DMS79 treated with DMSO at 0.1 percent for 48 hours (cell line): Measurements from ENCODE around the gene RPS28.
A peak's percentile ranks its signal among the peaks of the same experiment; 100 is the strongest.
"Not testable (repeated sequence)": the region's sequence is repeated elsewhere in the genome, so short reads cannot be mapped to it uniquely, and the experiment has no call there.

Experiments used
- DNase-seq: peaks from one replicate; lab custom pipeline; 2025; lab: John Stamatoyannopoulos, UW

RPS28 gene

GRCh38 chr19:8342684-8343482 lies 21.6 kb downstream of the RPS28 start, which contains the start of gene KANK3:
TSS of gene KANK3 (minus strand) at chr19:8343262. CDS start at chr19:8337828, 5,434 bp downstream.
- DNase-seq: peak; percentile 80

DNA sequence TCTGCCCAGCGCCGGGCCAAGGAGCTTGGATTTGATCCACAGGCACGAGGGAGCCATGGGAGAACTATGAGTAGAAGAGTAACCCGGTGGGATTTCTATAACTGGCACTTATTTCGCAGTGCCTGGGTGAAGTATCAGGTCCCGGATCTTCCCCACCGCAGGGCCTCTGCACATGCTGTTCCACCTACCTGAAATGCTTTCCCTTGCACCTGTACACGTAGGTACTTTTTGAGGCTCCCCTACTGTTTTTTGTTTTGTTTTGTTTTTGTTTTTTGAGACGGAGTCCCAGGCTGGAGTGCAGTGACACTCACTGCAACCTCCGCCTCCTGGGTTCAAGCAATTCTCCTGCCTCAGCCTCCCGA lies 22.2 kb downstream of the RPS28 start:
- DNase-seq: no peak

DNA sequence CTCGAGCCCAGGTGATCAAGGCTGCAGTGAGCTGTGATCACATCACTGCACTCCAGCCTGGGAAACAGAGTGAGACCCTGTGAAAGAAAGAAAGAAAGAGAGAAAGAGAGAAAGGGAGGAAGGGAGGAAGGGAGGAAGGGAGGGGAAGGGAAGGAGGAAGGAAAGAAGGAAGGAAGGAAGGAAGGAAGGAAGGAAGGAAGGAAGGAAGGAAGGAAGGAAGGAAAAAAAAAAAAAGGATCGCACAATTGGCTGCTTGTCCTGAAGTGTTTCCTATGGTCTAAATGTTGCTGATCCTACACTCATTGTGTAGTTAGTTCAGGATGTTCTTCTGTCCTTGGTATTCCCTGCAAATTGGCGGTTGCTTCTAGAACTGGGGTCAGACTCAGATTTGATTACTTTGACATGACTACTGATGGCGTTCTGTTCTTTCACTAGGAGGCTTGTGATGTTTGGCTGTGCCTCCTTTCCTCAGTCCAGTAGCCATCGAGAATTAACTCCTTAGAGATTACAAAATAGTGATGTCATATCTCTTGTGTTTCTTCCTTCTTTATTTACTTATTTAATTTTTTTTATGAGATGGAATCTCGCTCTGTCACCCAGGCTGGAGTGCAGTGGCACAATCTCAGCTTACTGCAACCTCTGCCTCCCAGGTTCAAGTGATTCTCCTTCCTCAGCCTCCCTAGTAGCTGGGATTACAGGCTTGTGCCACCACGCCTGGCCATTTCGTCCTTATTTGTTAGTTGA lies 28.5 kb downstream of the RPS28 start:
- DNase-seq: not testable (repeated sequence)

DNA sequence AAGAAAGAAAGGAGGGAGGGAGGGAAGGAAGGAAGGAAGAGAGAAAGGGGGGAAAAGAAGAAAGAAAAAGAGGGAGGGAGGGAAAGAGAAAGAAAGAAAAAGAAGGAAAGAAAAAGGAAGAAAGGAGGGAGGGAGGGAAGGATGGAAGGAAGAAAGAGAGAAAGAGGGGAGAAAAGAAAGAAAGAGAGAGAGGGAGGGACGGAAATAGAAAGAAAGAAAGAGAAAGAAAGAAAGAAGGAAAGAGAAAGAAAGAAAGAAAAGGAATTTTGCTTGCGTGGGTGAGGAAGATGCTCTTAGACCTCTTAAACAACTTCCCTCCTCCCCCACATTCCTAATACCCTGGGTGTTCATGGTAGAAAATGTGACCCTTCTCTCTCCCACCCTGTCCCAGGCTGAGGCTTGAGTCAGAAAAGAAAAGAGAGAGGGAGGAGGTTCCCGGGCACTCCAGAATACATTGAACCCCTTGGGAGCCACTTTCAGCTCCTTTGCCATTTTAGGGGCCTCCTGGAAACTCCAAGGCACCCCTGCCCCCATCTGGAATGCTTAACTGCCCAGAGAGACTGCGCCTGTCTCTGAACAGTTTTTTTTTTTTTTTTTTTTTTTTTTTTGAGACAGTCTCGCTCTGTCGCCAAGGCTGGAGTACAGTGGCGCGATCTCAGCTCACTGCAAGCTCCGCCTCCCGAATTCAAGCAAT lies 31.0 kb downstream of the RPS28 start:
- peak; percentile 41 for DNase-seq

DNA sequence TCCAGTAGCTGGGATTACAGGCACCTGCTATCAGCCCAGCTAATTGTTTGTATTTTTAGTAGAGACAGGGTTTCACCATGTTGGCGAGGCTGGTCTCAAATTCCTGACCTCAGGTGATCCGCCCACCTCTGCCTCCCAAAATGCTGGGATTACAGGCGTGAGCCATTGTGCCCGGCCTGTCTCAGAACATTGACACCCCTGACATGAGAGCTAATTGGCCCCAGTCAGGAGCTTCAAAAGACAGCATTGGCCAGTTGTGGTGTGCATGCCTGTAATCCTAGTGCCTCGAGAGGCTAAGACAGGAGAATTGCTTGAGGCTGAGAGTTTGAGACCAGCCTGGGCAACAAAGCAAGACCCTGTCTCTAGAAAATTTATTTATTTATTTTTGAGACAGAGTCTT lies 31.5 kb downstream of the RPS28 start:
- DNase-seq: not testable (repeated sequence)

- DNase-seq: no peak
Observed at GRCh38 chr19:8355631-8356402, 34.5 kb downstream of the RPS28 start.

GRCh38 chr19:8357007-8357521 lies 35.8 kb downstream of the RPS28 start:
- DNase-seq: no peak

GRCh38 chr19:8358948-8359347 lies 37.7 kb downstream of the RPS28 start:
- DNase-seq: no peak

GRCh38 chr19:8360196-8360595 lies 38.9 kb downstream of the RPS28 start:
- DNase-seq: no peak

GRCh38 chr19:8361921-8362793 lies 40.9 kb downstream of the RPS28 start:
- peak; percentile 89 for DNase-seq

DNA sequence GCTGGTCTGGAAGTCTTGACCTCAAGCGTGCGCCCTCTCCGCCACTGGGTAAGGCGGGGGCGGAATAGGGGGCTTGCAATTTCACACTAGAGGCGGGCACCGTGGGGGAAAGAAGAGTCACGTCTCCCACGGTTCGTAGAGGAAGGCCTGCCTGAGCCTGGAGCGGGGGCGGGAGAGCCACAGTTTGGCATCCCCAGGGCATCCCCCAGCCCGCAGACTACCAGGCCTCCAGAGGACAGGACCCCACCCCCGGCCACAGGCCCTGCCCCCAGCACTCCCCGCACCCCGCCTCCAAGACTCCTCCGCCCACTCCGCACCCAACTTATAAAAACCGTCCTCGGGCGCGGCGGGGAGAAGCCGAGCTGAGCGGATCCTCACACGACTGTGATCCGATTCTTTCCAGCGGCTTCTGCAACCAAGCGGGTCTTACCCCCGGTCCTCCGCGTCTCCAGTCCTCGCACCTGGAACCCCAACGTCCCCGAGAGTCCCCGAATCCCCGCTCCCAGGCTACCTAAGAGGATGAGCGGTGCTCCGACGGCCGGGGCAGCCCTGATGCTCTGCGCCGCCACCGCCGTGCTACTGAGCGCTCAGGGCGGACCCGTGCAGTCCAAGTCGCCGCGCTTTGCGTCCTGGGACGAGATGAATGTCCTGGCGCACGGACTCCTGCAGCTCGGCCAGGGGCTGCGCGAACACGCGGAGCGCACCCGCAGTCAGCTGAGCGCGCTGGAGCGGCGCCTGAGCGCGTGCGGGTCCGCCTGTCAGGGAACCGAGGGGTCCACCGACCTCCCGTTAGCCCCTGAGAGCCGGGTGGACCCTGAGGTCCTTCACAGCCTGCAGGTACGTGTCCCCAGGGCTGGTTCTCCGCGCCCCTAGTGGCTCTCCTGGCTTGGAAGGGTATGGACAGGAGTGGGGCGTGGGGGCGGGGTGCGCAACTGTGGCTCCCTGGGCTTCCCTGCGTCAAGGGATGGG lies 42.8 kb downstream of the RPS28 start, which contains the start of gene ANGPTL4:
ANGPTL4 (plus strand) TSS at position 353 of the 969 bp plus-strand sequence; CDS start at position 520, 167 bp downstream.
- peak; percentile 30 for DNase-seq

GRCh38 chr19:8366121-8366581 lies 44.9 kb downstream of the RPS28 start:
- no peak for DNase-seq

GRCh38 chr19:8366961-8367326 lies 45.6 kb downstream of the RPS28 start:
- DNase-seq: no peak

- DNase-seq: peak; percentile 84
Observed at GRCh38 chr19:8367327-8368001, 46.2 kb downstream of the RPS28 start.

DNA sequence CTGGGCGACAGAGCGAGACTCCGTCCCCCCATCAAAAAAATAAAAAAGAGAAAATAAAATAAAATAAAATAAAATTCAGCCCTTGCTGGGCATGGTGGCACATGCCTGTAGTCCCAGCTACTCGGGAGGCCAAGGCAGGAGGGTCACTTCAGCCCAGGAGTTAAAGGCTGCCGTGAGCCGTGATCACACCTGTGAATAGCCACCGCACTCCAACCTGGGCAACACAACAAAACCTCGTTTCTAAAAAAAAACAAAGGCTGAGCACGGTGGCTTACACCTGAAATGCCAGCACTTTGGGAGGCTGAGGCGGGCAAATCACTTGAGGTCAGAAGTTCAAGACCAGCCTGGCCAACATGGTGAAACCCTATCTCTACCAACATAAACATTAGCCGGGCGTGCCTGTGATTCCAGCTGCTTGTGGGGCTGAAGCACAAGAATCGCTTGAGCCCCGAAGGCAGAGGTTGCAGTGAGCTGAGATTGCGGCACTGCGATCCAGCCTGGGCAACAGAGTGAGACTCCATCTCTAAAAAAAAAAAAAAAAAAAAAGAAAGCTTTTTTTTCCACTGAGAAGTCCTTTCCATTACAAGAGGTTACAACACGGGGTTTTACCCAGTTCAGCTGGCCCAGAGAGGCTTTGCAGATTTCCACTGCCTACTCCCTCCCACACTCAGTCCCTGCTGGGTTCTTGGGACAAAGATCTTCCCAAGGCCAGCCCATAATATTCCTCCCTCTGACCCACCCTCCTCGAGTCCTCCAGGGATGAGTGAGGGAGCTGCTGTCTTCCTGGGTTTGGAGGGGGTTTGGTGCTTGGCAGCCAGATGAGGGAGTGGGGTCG lies 49.1 kb downstream of the RPS28 start:
- DNase-seq: no peak

DNA sequence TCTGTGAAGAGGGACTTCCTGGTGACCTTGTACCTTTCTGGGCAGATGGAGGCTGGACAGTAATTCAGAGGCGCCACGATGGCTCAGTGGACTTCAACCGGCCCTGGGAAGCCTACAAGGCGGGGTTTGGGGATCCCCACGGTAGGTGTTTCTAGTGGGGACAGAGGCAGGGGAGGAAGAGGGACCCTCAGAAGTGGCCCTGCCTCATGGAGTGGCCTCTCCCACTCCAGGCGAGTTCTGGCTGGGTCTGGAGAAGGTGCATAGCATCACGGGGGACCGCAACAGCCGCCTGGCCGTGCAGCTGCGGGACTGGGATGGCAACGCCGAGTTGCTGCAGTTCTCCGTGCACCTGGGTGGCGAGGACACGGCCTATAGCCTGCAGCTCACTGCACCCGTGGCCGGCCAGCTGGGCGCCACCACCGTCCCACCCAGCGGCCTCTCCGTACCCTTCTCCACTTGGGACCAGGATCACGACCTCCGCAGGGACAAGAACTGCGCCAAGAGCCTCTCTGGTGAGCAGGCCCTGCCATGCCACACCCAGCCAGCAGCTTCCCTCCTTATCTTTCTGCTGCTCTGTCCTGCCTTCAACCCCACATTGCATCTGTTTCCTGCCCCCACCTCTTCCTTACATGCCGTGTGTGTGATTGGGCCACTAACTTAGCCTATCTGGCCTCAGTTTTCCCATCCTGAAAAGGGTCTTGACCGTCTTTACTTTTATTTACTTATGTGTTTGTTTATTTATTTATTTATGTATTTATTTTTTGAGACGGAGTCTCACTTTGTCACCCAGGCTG lies 49.9 kb downstream of the RPS28 start:
- no peak for DNase-seq
